GM12878 (cell line): ENCODE results near the gene ARPC1A. TPM values are rescaled to one million over a fixed set of nuclear protein-coding genes. Genes with fewer than 3 reads are reported as not detected.

Experiments used
- ATAC-seq: fragments of 200-7000 bp; cut with Tn5 transposase; 3 replicates; pipeline ENCODE4 v1.9.1; 2020; ENCODE audit warnings: mild to moderate bottlenecking, moderate library complexity
- BruUV-seq: library from RNA; stranded (reverse); fragments of 400-500 nt; replicated peaks from 2 replicates; lab custom pipeline; 2021; lab: Mats Ljungman, UMichigan
- CTCF ChIA-PET: fragments of 300-600 bp; sonication (Branson Sonifier 250); formaldehyde crosslinking; extraction: SDS; loops from one replicate; lab custom pipeline; 2021; ENCODE audit warnings: inconsistent platforms; lab: Yijun Ruan, JAX
- POLR2A ChIA-PET: fragments of 350-600 bp; formaldehyde crosslinking; extraction: SDS; loops from one replicate; lab custom pipeline; 2021; ENCODE audit warnings: inconsistent platforms; lab: Charles Lee
- RAD21 ChIA-PET: fragments of 300-600 bp; sonication (Branson Sonifier 250); formaldehyde crosslinking; loops from one replicate; lab custom pipeline; 2023; ENCODE audit warnings: antibody characterized with exemption; ENCODE audit not compliant: unreplicated experiment; lab: Charles Lee
- SMC1A ChIA-PET: fragments of 300-600 bp; sonication (Branson Sonifier 250); formaldehyde crosslinking; loops from one replicate; lab custom pipeline; 2023; ENCODE audit not compliant: unreplicated experiment, uncharacterized antibody; lab: Charles Lee
- DNase-seq: peaks from one replicate; pipeline ENCODE4 v3.0.0-alpha.2; 2011; ENCODE audit warnings: low read depth, low spot score
- FAIRE-seq: peaks from 3 replicates; lab custom pipeline; 2011; peaks lifted over from hg19 to GRCh38; lab: Jason Lieb, UNC
- H2AFZ ChIP-seq: 2 replicates; pipeline ENCODE4 v1.6.0; 2011; ENCODE audit warnings: low read depth, low read length, control low read depth; ENCODE audit not compliant: control insufficient read depth
- H3K27ac ChIP-seq: 2 replicates; pipeline ENCODE4 v1.5.1; 2011; ENCODE audit warnings: control low read depth; ENCODE audit not compliant: control insufficient read depth, insufficient read depth
- H3K27me3 ChIP-seq, 2 experiments: replicated peaks in 1 of 2; 2 replicates each; pipeline versions ENCODE4 v1.6.0 to v1.6.1; 2011; ENCODE audit warnings: low read length in 1 of 2; ENCODE audit not compliant: control insufficient read depth in 2 of 2, insufficient read depth in 2 of 2
- H3K36me3 ChIP-seq, 2 experiments: 2 replicates each; pipeline ENCODE4 v1.5.1; 2011; ENCODE audit warnings: low read length in 1 of 2; ENCODE audit not compliant: control insufficient read depth in 2 of 2, insufficient read depth in 2 of 2
- H3K4me1 ChIP-seq: 2 replicates; pipeline ENCODE4 v1.6.1; 2011; ENCODE audit warnings: mild to moderate bottlenecking, low read length, moderate library complexity, mixed read lengths; ENCODE audit not compliant: control insufficient read depth, insufficient read depth
- H3K4me2 ChIP-seq: 2 replicates; pipeline ENCODE4 v1.6.0; 2011; ENCODE audit warnings: control low read depth; ENCODE audit not compliant: control insufficient read depth, insufficient read depth
- H3K4me3 ChIP-seq: fragments of 200-600 bp; sonication (generic); 2 replicates; pipeline ENCODE4 v1.5.1; 2016
- H3K79me2 ChIP-seq: 2 replicates; pipeline ENCODE4 v1.6.0; 2011; ENCODE audit warnings: low read length; ENCODE audit not compliant: control insufficient read depth, insufficient read depth
- H3K9ac ChIP-seq: 2 replicates; pipeline ENCODE4 v1.8.0; 2011; ENCODE audit warnings: low read length, control low read depth, mixed read lengths; ENCODE audit not compliant: control insufficient read depth, insufficient read depth
- H3K9me3 ChIP-seq: replicated peaks from 3 replicates; pipeline ENCODE4 v1.5.1; 2011; ENCODE audit warnings: mild to moderate bottlenecking, low read length; ENCODE audit not compliant: control insufficient read depth, insufficient read depth
- H4K20me1 ChIP-seq: 2 replicates; pipeline ENCODE4 v1.6.0; 2011; ENCODE audit not compliant: control insufficient read depth, insufficient read depth
- ATF7 ChIP-seq: fragments of 450-650 bp; IDR thresholded peaks from 2 replicates; pipeline ENCODE4 v1.6.1; 2016; ENCODE audit warnings: low read depth, mild to moderate bottlenecking
- BCL3 ChIP-seq: IDR thresholded peaks from 2 replicates; pipeline ENCODE4 v1.6.1; 2011; ENCODE audit warnings: borderline replicate concordance, low read depth, mild to moderate bottlenecking, moderate library complexity, low read length; ENCODE audit not compliant: insufficient read depth, poor library complexity, severe bottlenecking
- IRF3 ChIP-seq: fragments of 450-650 bp; IDR thresholded peaks from 2 replicates; pipeline ENCODE4 v1.6.1; 2014; ENCODE audit warnings: mild to moderate bottlenecking
- MEF2A ChIP-seq: IDR thresholded peaks from 2 replicates; pipeline ENCODE4 v1.6.1; 2011; ENCODE audit warnings: low read depth, mild to moderate bottlenecking, low read length, moderate library complexity; ENCODE audit not compliant: insufficient read depth
- POLR2A ChIP-seq: IDR thresholded peaks from 2 replicates; pipeline ENCODE4 v1.6.1; 2011; ENCODE audit warnings: low read depth, mild to moderate bottlenecking, low read length
- POLR2AphosphoS2 ChIP-seq: IDR thresholded peaks from 2 replicates; pipeline ENCODE4 v1.6.1; 2011; ENCODE audit warnings: low read depth, mild to moderate bottlenecking, low read length, improper control_type of control experiment, moderate library complexity
- RUNX3 ChIP-seq: IDR thresholded peaks from 2 replicates; pipeline ENCODE4 v1.6.1; 2012; ENCODE audit warnings: low read length, inconsistent platforms
- ZNF24 ChIP-seq: fragments of 450-650 bp; IDR thresholded peaks from 2 replicates; pipeline ENCODE4 v1.6.1; 2017; ENCODE audit warnings: antibody characterized with exemption, mild to moderate bottlenecking
- ZZZ3 ChIP-seq: IDR thresholded peaks from 2 replicates; pipeline ENCODE4 v1.6.1; 2011; ENCODE audit warnings: low read depth; ENCODE audit not compliant: control insufficient read depth, insufficient read length
- WGBS: methylation state at CpG from one replicate; pipeline ENCODE4 v1.1.6; 2016; ENCODE audit warnings: low lambda C conversion rate; ENCODE audit not compliant: insufficient replicate concordance, insufficient coverage; ENCODE audit errors: missing lambda C conversion rate; 5-methylcytosine and 5-hydroxymethylcytosine counted together
- in situ Hi-C: fragments of 300-500 bp; cut with MboI; formaldehyde crosslinking; loops from 9 replicates; pipeline ENCODE4 v1.14.3; 2018; ENCODE audit warnings: mixed read lengths
- intact Hi-C: fragments of 100-400 bp; cut with micrococcal nuclease; formaldehyde crosslinking; loops from one replicate; pipeline ENCODE4 v1.14.2; 2022; ENCODE audit not compliant: unreplicated experiment
- polyA plus RNA-seq, 11 experiments: library from polyadenylated mRNA; depleted of rRNA in 4 of 11; unstranded in 6 of 11; stranded (reverse) in 5 of 11; fragments of >200 nt; fragmentation: Nextera tagmentation in 4 of 11; fragmentation: Illumina TruSeq in 1 of 11; extraction: Ambion mirVana in 4 of 11; extraction: Trizol in 1 of 11; gene quantifications; 1 replicate in 1 of 11; 2 replicates in 10 of 11; pipeline versions ENCODE4 v1.2.1 to v1.2.3, GENCODE V29; 2011 to 2016; ENCODE audit warnings: inconsistent platforms in 2 of 11, missing spikeins in 2 of 11, low read depth in 1 of 11
- total RNA-seq, 4 experiments: library from RNA; depleted of rRNA in 3 of 4; stranded (reverse); fragments of >200 nt in 3 of 4; fragmentation: Illumina TruSeq in 1 of 4; extraction: Trizol in 1 of 4; gene quantifications; 2 replicates each; pipeline versions ENCODE4 v1.2.1 to v1.2.3, GENCODE V29; 2013 to 2021

ARPC1A gene
- total and polyA plus RNA-seq, 10 of the 15 experiments (the other 5 are each of a cell fraction or from before 2014, with no cell fraction given) = 42.3 to 152 (median 72.1) TPM

- peaks cover 4% of the 10 kb centered on the region; the same call in 1 of the 2 replicates for H3K4me1 ChIP-seq
- intact Hi-C loops = no loop called here
- ChIA-PET SMC1A (no interaction called here), POLR2A (no interaction called here), CTCF (no interaction called here), RAD21 (no interaction called here)
- no peaks in the 10 kb centered on the region for H3K9me3 ChIP-seq
- FAIRE-seq (no peak), ATAC-seq (no peak), DNase-seq (no peak)
- TF ChIP-seq BCL3 (peak; percentile 18), RUNX3 (no peak), MEF2A (no peak), ZNF24 (no peak), ZZZ3 (no peak), POLR2AphosphoS2 (0 out of 2 replicates have a peak, but pooled peaks have one; percentile 12), POLR2A (peak; percentile 26), ATF7 (no peak), IRF3 (no peak)
- no peaks in the 10 kb centered on the region for H4K20me1 ChIP-seq
- in situ Hi-C loops = no loop called here
- no peak overlapping the region for H3K27ac ChIP-seq
- WGBS = 59% methylated on average over 21 of the region's 21 CpGs
- H3K4me3 ChIP-seq = no peak overlapping the region
- H2AFZ ChIP-seq = no peak overlapping the region
- H3K4me2 ChIP-seq = no peak overlapping the region
- H3K36me3 ChIP-seq = peaks cover 49 to 62% of the 10 kb centered on the region in 2 experiments
- BruUV-seq = TSS peak; percentile 8
- no peaks in the 10 kb centered on the region for H3K27me3 ChIP-seq
- no peaks in the 10 kb centered on the region; the same call in 1 of the 2 replicates for H3K79me2 ChIP-seq
- H3K9ac ChIP-seq = no peak overlapping the region
Observed at GRCh38 chr7:99396418-99397296, 71.0 kb downstream of the ARPC1A start.
